Endometrium (tissue), 2 donors: ENCODE results near the gene FOXL1.

Source experiments
- FAIRE-seq: peaks from 2 replicates; lab custom pipeline; 2012; peaks lifted over from hg19 to GRCh38; lab: Jason Lieb, UNC
- donor health status: control.
- donor health status: control.

Gene FOXL1

GRCh38 chr16:86605950-86606349, 27.6 kb downstream of the FOXL1 start:
- no peak for FAIRE-seq

- FAIRE-seq, result no peak
These were observed 30.0 kb downstream of the FOXL1 start for GRCh38 chr16:86608301-86608747.

- FAIRE-seq, result no peak
These were observed 30.8 kb downstream of the FOXL1 start for GRCh38 chr16:86609115-86609514.

- no peak for FAIRE-seq
These were observed 31.3 kb downstream of the FOXL1 start for GRCh38 chr16:86609661-86610060.

- no peak for FAIRE-seq
These were observed 32.6 kb downstream of the FOXL1 start for GRCh38 chr16:86610779-86611524.

GRCh38 chr16:86611525-86611855, 33.1 kb downstream of the FOXL1 start:
- FAIRE-seq, result peak; percentile 85

GRCh38 chr16:86611941-86612340, 33.6 kb downstream of the FOXL1 start:
- FAIRE-seq, result no peak

- no peak for FAIRE-seq
These were observed 36.4 kb downstream of the FOXL1 start for GRCh38 chr16:86614699-86615098.

- FAIRE-seq, result no peak
These were observed 38.6 kb downstream of the FOXL1 start for GRCh38 chr16:86616906-86617305.

- no peak for FAIRE-seq
These were observed 40.3 kb downstream of the FOXL1 start for GRCh38 chr16:86618431-86619238.

- FAIRE-seq, result no peak
These were observed 41.0 kb downstream of the FOXL1 start for GRCh38 chr16:86619239-86619794.

GRCh38 chr16:86620184-86620583, 41.8 kb downstream of the FOXL1 start:
- no peak for FAIRE-seq

GRCh38 chr16:86621966-86622365, 43.6 kb downstream of the FOXL1 start:
- FAIRE-seq, result no peak

GRCh38 chr16:86622700-86623615, 44.6 kb downstream of the FOXL1 start:
- FAIRE-seq, result no peak

GRCh38 chr16:86625029-86625428, 46.7 kb downstream of the FOXL1 start:
- no peak for FAIRE-seq

GRCh38 chr16:86625821-86626220, 47.5 kb downstream of the FOXL1 start:
- FAIRE-seq, result no peak

GRCh38 chr16:86626284-86626683, 47.9 kb downstream of the FOXL1 start:
- FAIRE-seq, result no peak

- FAIRE-seq, result no peak
These were observed 48.6 kb downstream of the FOXL1 start for GRCh38 chr16:86626966-86627365.

GRCh38 chr16:86628614-86629013, 50.3 kb downstream of the FOXL1 start:
- FAIRE-seq, result no peak

GRCh38 chr16:86630471-86630870, 52.1 kb downstream of the FOXL1 start:
- no peak for FAIRE-seq

- FAIRE-seq, result no peak
These were observed 53.1 kb downstream of the FOXL1 start for GRCh38 chr16:86631444-86631843.
